NT2/D1 (cell line): ENCODE results near the gene ASNSD1.

ENCODE experiments used
- SUZ12 ChIP-seq: IDR thresholded peaks from 2 replicates; pipeline ENCODE4 v1.6.1; 2011; ENCODE audit not compliant: insufficient read length, insufficient read depth; ENCODE audit errors: extremely low read depth
- ZNF274 ChIP-seq: IDR thresholded peaks from 2 replicates; pipeline ENCODE4 v1.6.1; 2011; ENCODE audit warnings: mild to moderate bottlenecking, low read depth, low read length

DNA sequence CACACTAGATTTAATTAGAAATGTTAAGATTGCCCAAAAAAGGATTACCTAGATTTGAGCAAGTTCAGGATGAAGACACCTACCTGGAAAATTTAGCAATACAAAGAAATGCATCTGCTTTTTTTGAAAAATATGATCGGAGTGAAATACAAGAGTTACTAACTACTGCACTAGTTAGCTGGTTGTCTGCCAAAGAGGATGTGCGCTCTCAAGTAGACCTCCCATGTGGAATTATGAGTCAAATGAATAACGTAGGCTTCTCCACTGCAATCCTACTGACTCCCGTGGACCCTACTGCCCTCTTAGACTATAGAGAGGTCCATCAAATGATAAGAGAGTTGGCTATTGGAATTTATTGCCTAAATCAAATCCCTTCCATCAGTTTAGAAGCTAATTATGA lies 15.2 kb downstream of the ASNSD1 start:
- TF ChIP-seq SUZ12 (no peak), ZNF274 (no peak)
